Measurements from ENCODE around the gene TSSK2.
"Not testable (repeated sequence)": the region's sequence is repeated elsewhere in the genome, so short reads cannot be mapped to it uniquely, and the experiment has no call there.

Gene TSSK2

GRCh38 chr22:19130959-19131684 lies at the start of gene TSSK2:
TSSK2 (plus strand) TSS chr22:19131308; CDS start chr22:19131400, 92 bp downstream.
- no peak for DNase-seq

GRCh38 chr22:19081351-19081750 lies 49.8 kb upstream of the TSSK2 start:
- no peak for DNase-seq

GRCh38 chr22:19082101-19082500 lies 49.0 kb upstream of the TSSK2 start:
- DNase-seq: no peak

- DNase-seq: no peak
These were observed 48.3 kb upstream of the TSSK2 start for GRCh38 chr22:19082793-19083192.

- not testable (repeated sequence) for DNase-seq
These were observed 47.0 kb upstream of the TSSK2 start for GRCh38 chr22:19084126-19084525.

GRCh38 chr22:19084586-19084985 lies 46.5 kb upstream of the TSSK2 start:
- not testable (repeated sequence) for DNase-seq

GRCh38 chr22:19085233-19085718 lies 45.8 kb upstream of the TSSK2 start:
- peak; percentile 1 for DNase-seq

GRCh38 chr22:19086417-19086816 lies 44.7 kb upstream of the TSSK2 start:
- no peak for DNase-seq

GRCh38 chr22:19086896-19087295 lies 44.2 kb upstream of the TSSK2 start:
- no peak for DNase-seq

- DNase-seq: no peak
These were observed 42.1 kb upstream of the TSSK2 start for GRCh38 chr22:19088866-19089595.

GRCh38 chr22:19090183-19090582 lies 40.9 kb upstream of the TSSK2 start:
- no peak for DNase-seq

- no peak for DNase-seq
These were observed 40.5 kb upstream of the TSSK2 start for GRCh38 chr22:19090586-19091127.

GRCh38 chr22:19092725-19093124 lies 38.4 kb upstream of the TSSK2 start:
- no peak for DNase-seq

GRCh38 chr22:19094393-19094997 lies 36.6 kb upstream of the TSSK2 start:
- DNase-seq: no peak

GRCh38 chr22:19096555-19096954 lies 34.6 kb upstream of the TSSK2 start:
- DNase-seq: no peak

GRCh38 chr22:19097518-19097917 lies 33.6 kb upstream of the TSSK2 start:
- no peak for DNase-seq

- DNase-seq: no peak
These were observed 33.0 kb upstream of the TSSK2 start for GRCh38 chr22:19098157-19098556.

- no peak for DNase-seq
These were observed 27.0 kb upstream of the TSSK2 start for GRCh38 chr22:19103880-19104821.

GRCh38 chr22:19105456-19105855 lies 25.7 kb upstream of the TSSK2 start:
- DNase-seq: no peak

GRCh38 chr22:19105867-19106802 lies 25.0 kb upstream of the TSSK2 start:
- DNase-seq: no peak

Measured in NCI-H526 treated with DMSO at 0.1 percent for 48 hours (cell line).